K562 (cell line): ENCODE data around the gene NUP205. TPM values are rescaled to one million over a fixed set of nuclear protein-coding genes. Genes with fewer than 3 reads are reported as not detected.

Experiments
- CBX3 ChIP-seq, 2 experiments: IDR thresholded peaks; 1 replicate in 1 of 2; 2 replicates in 1 of 2; pipeline ENCODE4 v1.6.1; 2012; ENCODE audit warnings: inconsistent platforms in 2 of 2, low read length in 2 of 2, borderline replicate concordance in 1 of 2, control low read depth in 1 of 2
- CGGBP1 ChIP-seq: fragments of 250-450 bp; sonication (Bioruptor Pico); IDR thresholded peaks from 2 replicates; pipeline ENCODE4 v1.9.0; 2021; ENCODE audit warnings: mild to moderate bottlenecking
- CREB1 ChIP-seq, 2 experiments: sonication (generic) in 1 of 2; formaldehyde crosslinking in 1 of 2; IDR thresholded peaks; 2 replicates each; pipeline versions ENCODE4 v1.6.1 to v1.8.0; 2012 to 2022; ENCODE audit warnings: inconsistent platforms in 1 of 2, mild to moderate bottlenecking in 1 of 2, missing genetic modification reagents in 1 of 2, moderate library complexity in 1 of 2
- CSDE1 ChIP-seq, 2 experiments: fragments of 450-650 bp; IDR thresholded peaks; 2 replicates each; pipeline ENCODE4 v1.6.1; 2016; ENCODE audit warnings: mild to moderate bottlenecking in 1 of 2
- ELF4 ChIP-seq: fragments of 450-650 bp; formaldehyde crosslinking; IDR thresholded peaks from 2 replicates; pipeline ENCODE4 v1.4.0; 2022; ENCODE audit warnings: missing genetic modification characterization
- HDAC1 ChIP-seq, 2 experiments: fragments of 450-650 bp; IDR thresholded peaks; 2 replicates each; pipeline ENCODE4 v1.6.1; 2016 to 2017; ENCODE audit warnings: inconsistent platforms in 1 of 2, mild to moderate bottlenecking in 1 of 2, moderate library complexity in 1 of 2
- MTA1 ChIP-seq: fragments of 450-650 bp; IDR thresholded peaks from 2 replicates; pipeline ENCODE4 v1.6.1; 2017; ENCODE audit warnings: borderline replicate concordance
- PPARD ChIP-seq: fragments of 250-450 bp; sonication (Bioruptor Pico); IDR thresholded peaks from 2 replicates; pipeline ENCODE4 v1.8.0; 2022; ENCODE audit warnings: inconsistent platforms, mild to moderate bottlenecking, moderate library complexity
- SAFB2 ChIP-seq: fragments of 200-400 bp; formaldehyde crosslinking; IDR thresholded peaks from 2 replicates; pipeline ENCODE4 v1.6.1; 2018; ENCODE audit warnings: borderline replicate concordance, low read length, low read depth, moderate library complexity; ENCODE audit not compliant: severe bottlenecking
- SMAD4 ChIP-seq: fragments of 250-450 bp; sonication (Bioruptor Pico); conservative IDR thresholded peaks from 2 replicates; pipeline ENCODE4 v1.8.0; 2021; ENCODE audit warnings: inconsistent platforms, mild to moderate bottlenecking, moderate library complexity
- SMARCC2 ChIP-seq: fragments of 450-650 bp; IDR thresholded peaks from 2 replicates; pipeline ENCODE4 v1.6.1; 2017; ENCODE audit warnings: antibody characterized with exemption, moderate library complexity, mild to moderate bottlenecking, low read depth
- TGIF2 ChIP-seq: sonication (generic); formaldehyde crosslinking; IDR thresholded peaks from 2 replicates; pipeline ENCODE4 v1.8.1; 2022; ENCODE audit warnings: mild to moderate bottlenecking, missing genetic modification reagents, moderate library complexity
- ZBTB9 ChIP-seq: fragments of 450-650 bp; formaldehyde crosslinking; IDR thresholded peaks from 2 replicates; pipeline ENCODE4 v1.4.0; 2020; ENCODE audit warnings: mild to moderate bottlenecking, moderate library complexity
- ZNF175 ChIP-seq: fragments of 200-800 bp; sonication (Bioruptor generic); IDR thresholded peaks from 2 replicates; pipeline ENCODE4 v1.6.1; 2016; ENCODE audit warnings: low read depth, mild to moderate bottlenecking, missing genetic modification characterization, missing compliant biosample characterization
- ZNF324 ChIP-seq: fragments of 250-450 bp; sonication (Bioruptor Pico); IDR thresholded peaks from 2 replicates; pipeline ENCODE4 v1.4.0; 2020; ENCODE audit warnings: mild to moderate bottlenecking
- polyA plus RNA-seq, 8 experiments: library from polyadenylated mRNA; depleted of rRNA in 4 of 8; stranded (reverse) in 5 of 8; unstranded in 3 of 8; fragments of >200 nt; fragmentation: Nextera tagmentation in 2 of 8; fragmentation: Illumina TruSeq in 1 of 8; extraction: Ambion mirVana in 2 of 8; extraction: Trizol in 1 of 8; gene quantifications; 2 replicates each; pipeline versions ENCODE4 v1.2.1 to v1.2.3, GENCODE V29; 2011 to 2014; ENCODE audit warnings: inconsistent platforms in 1 of 8, missing spikeins in 1 of 8
- total RNA-seq, 7 experiments: library from RNA; depleted of rRNA in 6 of 7; stranded (reverse); fragments of >200 nt in 6 of 7; fragmentation: Illumina TruSeq in 2 of 7; extraction: Trizol in 2 of 7; gene quantifications; 2 replicates each; pipeline versions ENCODE4 v1.2.1 to v1.2.3, GENCODE V29; 2011 to 2021; ENCODE audit warnings: low replicate concordance in 1 of 7
- TF ChIP-seq, protein P1 (sequence below): sonication (generic); formaldehyde crosslinking; IDR thresholded peaks from 2 replicates; pipeline ENCODE4 v1.8.1; 2023; ENCODE audit warnings: missing genetic modification reagents, mild to moderate bottlenecking, borderline replicate concordance
- TF ChIP-seq, protein P2 (sequence below): sonication (generic); IDR thresholded peaks from 2 replicates; pipeline ENCODE4 v1.6.1; 2016

The NUP205 gene
- total and polyA plus RNA-seq, 9 of the 15 experiments (the other 6 are each of a cell fraction or from before 2014, with no cell fraction given) = 101 to 282 (median 193) TPM

DNA sequence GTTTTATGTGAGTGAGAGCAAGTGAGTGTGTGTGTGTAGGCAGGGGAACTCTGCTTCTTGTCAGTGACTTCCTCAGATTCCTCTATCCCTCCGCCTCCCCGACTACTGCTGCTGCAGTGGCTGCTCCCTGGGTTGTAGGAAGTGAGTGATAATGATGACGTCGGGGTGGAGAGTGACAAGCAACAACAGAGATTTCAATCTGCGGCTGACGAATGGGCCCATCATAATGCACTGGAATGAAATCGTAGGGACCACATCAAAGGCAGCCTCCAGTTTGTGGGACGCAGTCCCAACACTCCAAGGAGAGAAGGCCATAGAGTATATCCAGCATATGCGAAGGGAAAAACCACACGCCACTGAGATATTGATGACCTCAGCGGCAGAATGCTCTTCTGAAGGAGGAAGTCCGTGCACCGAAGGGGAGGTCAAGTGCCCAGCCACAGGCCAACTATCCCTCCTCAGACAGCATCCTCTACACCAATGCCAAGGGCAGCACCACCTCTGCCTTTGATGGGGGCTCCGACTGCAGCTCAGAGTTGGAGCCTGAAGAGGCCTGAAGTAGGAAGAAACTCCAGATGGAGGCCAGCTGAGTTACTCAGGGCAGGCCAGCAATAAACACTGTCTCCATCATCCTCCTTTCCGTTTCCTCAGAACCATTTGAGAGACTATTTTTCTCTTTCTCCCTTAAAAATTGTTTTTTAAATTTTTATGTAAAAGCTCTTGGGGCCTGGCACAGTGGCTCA is 93.3 kb downstream of the NUP205 start (continued):
- TF ChIP-seq CBX3 (IDR thresholded peaks at IDR 0.05; ENCODE audit: borderline replicate concordance in 1 of 2, low read length in 2 of 2) = peak in 1 of 2 experiments; percentile 35; a peak in 1 of 3 replicates
- TF ChIP-seq ZNF175 (CRISPR knock-in tag) = no peak
- peak in 1 of 2 experiments; percentile 87; a peak in 2 of 4 replicates for TF ChIP-seq HDAC1 (IDR thresholded peaks at IDR 0.05)
- TF ChIP-seq, protein P1, sequence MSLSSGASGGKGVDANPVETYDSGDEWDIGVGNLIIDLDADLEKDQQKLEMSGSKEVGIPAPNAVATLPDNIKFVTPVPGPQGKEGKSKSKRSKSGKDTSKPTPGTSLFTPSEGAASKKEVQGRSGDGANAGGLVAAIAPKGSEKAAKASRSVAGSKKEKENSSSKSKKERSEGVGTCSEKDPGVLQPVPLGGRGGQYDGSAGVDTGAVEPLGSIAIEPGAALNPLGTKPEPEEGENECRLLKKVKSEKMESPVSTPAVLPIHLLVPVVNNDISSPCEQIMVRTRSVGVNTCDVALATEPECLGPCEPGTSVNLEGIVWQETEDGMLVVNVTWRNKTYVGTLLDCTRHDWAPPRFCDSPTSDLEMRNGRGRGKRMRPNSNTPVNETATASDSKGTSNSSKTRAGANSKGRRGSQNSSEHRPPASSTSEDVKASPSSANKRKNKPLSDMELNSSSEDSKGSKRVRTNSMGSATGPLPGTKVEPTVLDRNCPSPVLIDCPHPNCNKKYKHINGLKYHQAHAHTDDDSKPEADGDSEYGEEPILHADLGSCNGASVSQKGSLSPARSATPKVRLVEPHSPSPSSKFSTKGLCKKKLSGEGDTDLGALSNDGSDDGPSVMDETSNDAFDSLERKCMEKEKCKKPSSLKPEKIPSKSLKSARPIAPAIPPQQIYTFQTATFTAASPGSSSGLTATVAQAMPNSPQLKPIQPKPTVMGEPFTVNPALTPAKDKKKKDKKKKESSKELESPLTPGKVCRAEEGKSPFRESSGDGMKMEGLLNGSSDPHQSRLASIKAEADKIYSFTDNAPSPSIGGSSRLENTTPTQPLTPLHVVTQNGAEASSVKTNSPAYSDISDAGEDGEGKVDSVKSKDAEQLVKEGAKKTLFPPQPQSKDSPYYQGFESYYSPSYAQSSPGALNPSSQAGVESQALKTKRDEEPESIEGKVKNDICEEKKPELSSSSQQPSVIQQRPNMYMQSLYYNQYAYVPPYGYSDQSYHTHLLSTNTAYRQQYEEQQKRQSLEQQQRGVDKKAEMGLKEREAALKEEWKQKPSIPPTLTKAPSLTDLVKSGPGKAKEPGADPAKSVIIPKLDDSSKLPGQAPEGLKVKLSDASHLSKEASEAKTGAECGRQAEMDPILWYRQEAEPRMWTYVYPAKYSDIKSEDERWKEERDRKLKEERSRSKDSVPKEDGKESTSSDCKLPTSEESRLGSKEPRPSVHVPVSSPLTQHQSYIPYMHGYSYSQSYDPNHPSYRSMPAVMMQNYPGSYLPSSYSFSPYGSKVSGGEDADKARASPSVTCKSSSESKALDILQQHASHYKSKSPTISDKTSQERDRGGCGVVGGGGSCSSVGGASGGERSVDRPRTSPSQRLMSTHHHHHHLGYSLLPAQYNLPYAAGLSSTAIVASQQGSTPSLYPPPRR (CRISPR knock-in tag) = peak; percentile 99
- no peak for TF ChIP-seq TGIF2 (CRISPR knock-in tag)
- TF ChIP-seq PPARD (CRISPR knock-in tag) = no peak
- no peak for TF ChIP-seq ZNF324 (CRISPR knock-in tag)
- TF ChIP-seq ELF4 (CRISPR knock-in tag) = peak; percentile 87; the same call in 1 of the 2 replicates
- TF ChIP-seq ZBTB9 = peak; percentile 40; the same call in 1 of the 2 replicates
- peak; percentile 91 for TF ChIP-seq CREB1 (IDR thresholded peaks at IDR 0.05)
- TF ChIP-seq CREB1 (CRISPR knock-in tag; IDR thresholded peaks at IDR 0.05) = peak; percentile 88
- TF ChIP-seq CGGBP1 (CRISPR knock-in tag) = no peak
- no peak for TF ChIP-seq SAFB2
- peak; percentile 68 for TF ChIP-seq SMAD4
- peak; percentile 18; the same call in 1 of the 2 replicates for TF ChIP-seq SMARCC2
- TF ChIP-seq CSDE1 (IDR thresholded peaks at IDR 0.05) = no peak
- TF ChIP-seq, protein P2, sequence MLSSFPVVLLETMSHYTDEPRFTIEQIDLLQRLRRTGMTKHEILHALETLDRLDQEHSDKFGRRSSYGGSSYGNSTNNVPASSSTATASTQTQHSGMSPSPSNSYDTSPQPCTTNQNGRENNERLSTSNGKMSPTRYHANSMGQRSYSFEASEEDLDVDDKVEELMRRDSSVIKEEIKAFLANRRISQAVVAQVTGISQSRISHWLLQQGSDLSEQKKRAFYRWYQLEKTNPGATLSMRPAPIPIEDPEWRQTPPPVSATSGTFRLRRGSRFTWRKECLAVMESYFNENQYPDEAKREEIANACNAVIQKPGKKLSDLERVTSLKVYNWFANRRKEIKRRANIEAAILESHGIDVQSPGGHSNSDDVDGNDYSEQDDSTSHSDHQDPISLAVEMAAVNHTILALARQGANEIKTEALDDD = no peak
- TF ChIP-seq MTA1 = peak; percentile 85; the same call in 1 of the 2 replicates
- TF ChIP-seq, all 486 proteins: peak for 107
